K562 (cell line): ENCODE measurements around the gene CDC42SE2. TPM values are rescaled to one million over a fixed set of nuclear protein-coding genes. Genes with fewer than 3 reads are reported as not detected.

Experiments used
- ATAC-seq: fragments of 200-7000 bp; cut with Tn5 transposase; 3 replicates; pipeline ENCODE4 v1.9.1; 2020; ENCODE audit warnings: moderate library complexity
- BruUV-seq: library from RNA; stranded (reverse); fragments of 400-500 nt; replicated peaks from 2 replicates; lab custom pipeline; 2021; lab: Mats Ljungman, UMichigan
- CTCF ChIA-PET: fragments of 300-600 bp; formaldehyde crosslinking; extraction: SDS; loops from one replicate; lab custom pipeline; 2021; ENCODE audit warnings: low intra/inter-chr PET ratio; lab: Yijun Ruan, JAX
- POLR2A ChIA-PET: fragments of 300-600, 350-650 bp; sonication (Branson Sonifier 250); formaldehyde crosslinking; extraction: SDS; loops from one replicate; lab custom pipeline; 2021; ENCODE audit warnings: antibody characterized with exemption, inconsistent platforms; lab: Yijun Ruan, JAX
- DNase-seq, 4 experiments: peaks; one replicate each; pipeline versions ENCODE4 v3.0.0 to v3.0.0-alpha.2; 2011 to 2018; ENCODE audit warnings: low spot score in 3 of 4, mixed read lengths in 3 of 4; ENCODE audit errors: extremely low read depth in 1 of 4
- FAIRE-seq: peaks from 2 replicates; lab custom pipeline; 2011; peaks lifted over from hg19 to GRCh38; lab: Jason Lieb, UNC
- H2AFZ ChIP-seq: 2 replicates; pipeline ENCODE4 v1.6.0; 2011; ENCODE audit warnings: low read depth, low read length, control low read depth, inconsistent platforms
- H3K27ac ChIP-seq: fragments of 200-600 bp; 3 replicates; pipeline ENCODE4 v1.8.0; 2011; ENCODE audit warnings: low read depth, mild to moderate bottlenecking, control low read depth, inconsistent platforms, low read length, moderate library complexity, mixed read lengths; ENCODE audit errors: extremely low read depth
- H3K27me3 ChIP-seq, 2 experiments: fragments of 300-600 bp in 1 of 2; 2 replicates in 1 of 2; 3 replicates in 1 of 2; pipeline versions ENCODE4 v1.6.0 to v1.8.0; 2011; ENCODE audit warnings: inconsistent platforms in 2 of 2, low read length in 2 of 2, mild to moderate bottlenecking in 1 of 2, mixed read lengths in 1 of 2, moderate library complexity in 1 of 2; ENCODE audit not compliant: control insufficient read depth in 2 of 2, insufficient read depth in 2 of 2
- H3K36me3 ChIP-seq: fragments of 300-600 bp; 3 replicates; pipeline ENCODE4 v1.8.0; 2011; ENCODE audit warnings: mild to moderate bottlenecking, low read length, inconsistent platforms; ENCODE audit not compliant: control insufficient read depth, insufficient read depth
- H3K4me1 ChIP-seq, 2 experiments: fragments of 200-600 bp in 1 of 2; replicated peaks in 1 of 2; 2 replicates in 1 of 2; 3 replicates in 1 of 2; pipeline versions ENCODE4 v1.5.1 to v1.8.0; 2011; ENCODE audit warnings: inconsistent platforms in 2 of 2, low read length in 2 of 2, mild to moderate bottlenecking in 1 of 2, mixed read lengths in 1 of 2, moderate library complexity in 1 of 2; ENCODE audit not compliant: control insufficient read depth in 2 of 2, insufficient read depth in 2 of 2
- H3K4me2 ChIP-seq: 2 replicates; pipeline ENCODE4 v1.6.1; 2011; ENCODE audit warnings: low read length, control low read depth, inconsistent platforms, mixed read lengths; ENCODE audit not compliant: insufficient read depth
- H3K4me3 ChIP-seq: fragments of 200-600 bp; sonication (generic), shearing (Covaris generic); 2 replicates; pipeline ENCODE4 v1.5.1; 2016; ENCODE audit warnings: control low read depth, inconsistent platforms
- H3K79me2 ChIP-seq: fragments of 200-600 bp; 3 replicates; pipeline ENCODE4 v1.8.0; 2011; ENCODE audit warnings: low read length, inconsistent platforms; ENCODE audit not compliant: control insufficient read depth, insufficient read depth
- H3K9ac ChIP-seq, 2 experiments: 2 replicates each; pipeline versions ENCODE4 v1.6.0 to v1.6.1; 2011; ENCODE audit warnings: low read depth in 2 of 2, low read length in 2 of 2, control low read depth in 1 of 2, inconsistent platforms in 1 of 2, mild to moderate bottlenecking in 1 of 2, mixed read lengths in 1 of 2; ENCODE audit not compliant: insufficient read depth in 1 of 2
- H3K9me1 ChIP-seq: one replicate; pipeline ENCODE4 v1.6.0; 2011; ENCODE audit warnings: inconsistent platforms, mild to moderate bottlenecking, low read length, moderate library complexity; ENCODE audit not compliant: control insufficient read depth, insufficient read depth
- H3K9me3 ChIP-seq: replicated peaks from 2 replicates; pipeline ENCODE4 v1.5.1; 2011; ENCODE audit warnings: low read depth, low read length, inconsistent platforms; ENCODE audit not compliant: control insufficient read depth, insufficient read depth
- H4K20me1 ChIP-seq: replicated peaks from 2 replicates; pipeline ENCODE4 v1.6.1; 2011; ENCODE audit warnings: low read length, inconsistent platforms, mixed read lengths; ENCODE audit not compliant: control insufficient read depth, insufficient read depth
- CREBBP ChIP-seq: IDR thresholded peaks from one replicate; pipeline ENCODE4 v1.6.1; 2012; ENCODE audit warnings: low read depth, mild to moderate bottlenecking, control low read depth, inconsistent platforms, low read length
- EWSR1 ChIP-seq: fragments of 450-650 bp; IDR thresholded peaks from 2 replicates; pipeline ENCODE4 v1.6.1; 2018; ENCODE audit warnings: borderline replicate concordance, mild to moderate bottlenecking, low read depth, moderate library complexity; ENCODE audit not compliant: partially characterized antibody
- LEF1 ChIP-seq: fragments of 450-650 bp; IDR thresholded peaks from 2 replicates; pipeline ENCODE4 v1.6.1; 2016; ENCODE audit warnings: mild to moderate bottlenecking
- PML ChIP-seq: IDR thresholded peaks from 2 replicates; pipeline ENCODE4 v1.6.1; 2012; ENCODE audit warnings: low read length, inconsistent platforms
- POLR2AphosphoS2 ChIP-seq: IDR thresholded peaks from 2 replicates; pipeline ENCODE4 v1.6.1; 2012; ENCODE audit warnings: low read length, improper control_type of control experiment
- RBM25 ChIP-seq: fragments of 200-400 bp; formaldehyde crosslinking; IDR thresholded peaks from 2 replicates; pipeline ENCODE4 v1.6.1; 2018; ENCODE audit warnings: low read length, low read depth, moderate library complexity; ENCODE audit not compliant: severe bottlenecking
- SIRT6 ChIP-seq: IDR thresholded peaks from one replicate; pipeline ENCODE4 v1.6.1; 2012; ENCODE audit warnings: low read depth, mild to moderate bottlenecking, control low read depth, inconsistent platforms, low read length, moderate library complexity
- SRSF1 ChIP-seq: fragments of 200-400 bp; formaldehyde crosslinking; IDR thresholded peaks from 2 replicates; pipeline ENCODE4 v1.6.1; 2017; ENCODE audit warnings: mild to moderate bottlenecking, low read depth, low read length, moderate library complexity
- TAF7 ChIP-seq: fragments of 450-650 bp; IDR thresholded peaks from 2 replicates; pipeline ENCODE4 v1.6.1; 2016; ENCODE audit warnings: missing genetic modification characterization, missing compliant biosample characterization
- ZBTB7A ChIP-seq: IDR thresholded peaks from 2 replicates; pipeline ENCODE4 v1.6.1; 2011; ENCODE audit warnings: low read depth, mild to moderate bottlenecking, low read length, moderate library complexity, borderline replicate concordance; ENCODE audit not compliant: control insufficient read depth
- ZNF75A ChIP-seq: fragments of 450-650 bp; formaldehyde crosslinking; IDR thresholded peaks from 2 replicates; pipeline ENCODE4 v1.4.0; 2020; ENCODE audit warnings: mild to moderate bottlenecking
- ZNF785 ChIP-seq: fragments of 250-450 bp; sonication (Bioruptor Pico); IDR thresholded peaks from 2 replicates; pipeline ENCODE4 v1.4.0; 2020; ENCODE audit warnings: mild to moderate bottlenecking
- WGBS: fragments of 100-300 bp; shearing (Covaris generic); methylation state at CpG from one replicate; pipeline ENCODE4 v1.1.6; 2016; ENCODE audit warnings: low coverage, mixed read lengths; ENCODE audit not compliant: insufficient coverage; ENCODE audit errors: missing lambda C conversion rate; 5-methylcytosine and 5-hydroxymethylcytosine counted together
- in situ Hi-C: fragments of 300-500 bp; cut with MboI; formaldehyde crosslinking; loops from 4 replicates; pipeline ENCODE4 v1.15.0; 2018; ENCODE audit warnings: inconsistent platforms, mixed read lengths
- intact Hi-C: fragments of 100-400 bp; cut with micrococcal nuclease; formaldehyde crosslinking; loops from 2 replicates; pipeline ENCODE4 v1.14.2; 2022
- polyA plus RNA-seq, 8 experiments: library from polyadenylated mRNA; depleted of rRNA in 4 of 8; stranded (reverse) in 5 of 8; unstranded in 3 of 8; fragments of >200 nt; fragmentation: Nextera tagmentation in 2 of 8; fragmentation: Illumina TruSeq in 1 of 8; extraction: Ambion mirVana in 2 of 8; extraction: Trizol in 1 of 8; gene quantifications; 2 replicates each; pipeline versions ENCODE4 v1.2.1 to v1.2.3, GENCODE V29; 2011 to 2014; ENCODE audit warnings: inconsistent platforms in 1 of 8, missing spikeins in 1 of 8
- total RNA-seq, 7 experiments: library from RNA; depleted of rRNA in 6 of 7; stranded (reverse); fragments of >200 nt in 6 of 7; fragmentation: Illumina TruSeq in 2 of 7; extraction: Trizol in 2 of 7; gene quantifications; 2 replicates each; pipeline versions ENCODE4 v1.2.1 to v1.2.3, GENCODE V29; 2011 to 2021; ENCODE audit warnings: low replicate concordance in 1 of 7
- TF ChIP-seq, protein P1 (sequence below): sonication (generic); formaldehyde crosslinking; IDR thresholded peaks from 2 replicates; pipeline ENCODE4 v1.8.1; 2023; ENCODE audit warnings: mild to moderate bottlenecking, missing genetic modification reagents, moderate library complexity
- TF ChIP-seq, protein P2 (sequence below): IDR thresholded peaks from 2 replicates; pipeline ENCODE4 v1.6.1; 2016; ENCODE audit warnings: missing genetic modification characterization, missing compliant biosample characterization
- TF ChIP-seq, protein P3 (sequence below), 2 experiments: fragments of 250-450 bp in 1 of 2; fragments of 450-650 bp in 1 of 2; sonication (Bioruptor Pico) in 1 of 2; IDR thresholded peaks; 2 replicates each; pipeline versions ENCODE4 v1.6.1 to v1.8.0; 2016 to 2021; ENCODE audit warnings: mild to moderate bottlenecking in 2 of 2, moderate library complexity in 2 of 2, missing compliant biosample characterization in 1 of 2, missing genetic modification characterization in 1 of 2
- TF ChIP-seq, protein P4 (sequence below): fragments of 450-650 bp; IDR thresholded peaks from one replicate; pipeline ENCODE4 v1.6.1; 2018; ENCODE audit warnings: mild to moderate bottlenecking, moderate library complexity; ENCODE audit not compliant: partially characterized antibody
- TF ChIP-seq, protein P5 (sequence below): fragments of 250-450 bp; sonication (Bioruptor Pico); IDR thresholded peaks from 2 replicates; pipeline ENCODE4 v1.5.1; 2021; ENCODE audit warnings: mild to moderate bottlenecking

CDC42SE2 gene
- total and polyA plus RNA-seq, 9 of the 15 experiments (the other 6 are each of a cell fraction or from before 2014, with no cell fraction given) = 24.8 to 44.3 (median 32.7) TPM

DNA sequence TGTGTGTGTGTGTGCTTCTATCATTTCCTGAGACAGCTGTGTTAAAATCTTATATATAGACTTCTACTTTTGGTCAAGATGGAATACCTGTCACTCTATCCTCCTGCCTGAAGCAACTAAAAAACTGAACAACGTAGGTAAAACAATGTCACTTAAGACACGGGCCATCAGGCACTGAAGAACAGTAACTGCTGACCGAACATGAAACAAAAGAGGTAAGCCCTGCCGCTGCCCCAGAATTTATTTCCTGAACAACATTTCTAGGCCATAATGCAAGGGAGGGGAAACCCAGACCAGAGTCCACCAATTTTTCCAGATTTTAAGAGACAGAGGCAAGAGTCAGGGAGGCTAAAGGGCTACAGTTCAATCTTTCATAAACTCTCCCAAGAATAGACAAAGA is 156.0 kb downstream of the CDC42SE2 start:
- in situ Hi-C loops = no loop called here
- H3K27ac ChIP-seq = no peak overlapping the region
- BruUV-seq = no TSS peak
- H3K79me2 ChIP-seq = no peaks in the 10 kb centered on the region
- no peaks in the 10 kb centered on the region for H3K9me1 ChIP-seq
- peaks cover 22% of the 10 kb centered on the region for H3K36me3 ChIP-seq
- intact Hi-C loops = loop anchor here (5.0 to 10.0 kb wide), 6 partner anchors 308 to 1645 kb away; no protein-coding TSS in a partner anchor
- ChIA-PET POLR2A (interaction anchor here (1.3 kb wide), 1 partner anchor 14 kb away, joined by 4 read pairs; no protein-coding TSS in a partner anchor), CTCF (interaction anchor here (0.7 kb wide), 1 partner anchor 1159 kb away, joined by 3 read pairs; no protein-coding TSS in a partner anchor)
- FAIRE-seq (no peak), DNase-seq (no peak), ATAC-seq (no peak)
- no peak overlapping the region for H2AFZ ChIP-seq
- no peaks in the 10 kb centered on the region for H3K27me3 ChIP-seq
- H3K9ac ChIP-seq = no peak overlapping the region
- 87% methylated on average over 4 of the region's 4 CpGs for WGBS
- H4K20me1 ChIP-seq = no peaks in the 10 kb centered on the region
- no peak overlapping the region for H3K4me2 ChIP-seq
- no peaks in the 10 kb centered on the region for H3K4me1 ChIP-seq
- no peaks in the 10 kb centered on the region for H3K9me3 ChIP-seq
- no peak overlapping the region for H3K4me3 ChIP-seq
- TF ChIP-seq, protein P1, sequence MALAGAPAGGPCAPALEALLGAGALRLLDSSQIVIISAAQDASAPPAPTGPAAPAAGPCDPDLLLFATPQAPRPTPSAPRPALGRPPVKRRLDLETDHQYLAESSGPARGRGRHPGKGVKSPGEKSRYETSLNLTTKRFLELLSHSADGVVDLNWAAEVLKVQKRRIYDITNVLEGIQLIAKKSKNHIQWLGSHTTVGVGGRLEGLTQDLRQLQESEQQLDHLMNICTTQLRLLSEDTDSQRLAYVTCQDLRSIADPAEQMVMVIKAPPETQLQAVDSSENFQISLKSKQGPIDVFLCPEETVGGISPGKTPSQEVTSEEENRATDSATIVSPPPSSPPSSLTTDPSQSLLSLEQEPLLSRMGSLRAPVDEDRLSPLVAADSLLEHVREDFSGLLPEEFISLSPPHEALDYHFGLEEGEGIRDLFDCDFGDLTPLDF = no peak
- TF ChIP-seq RBM25 (no peak), ZBTB7A (no peak), POLR2AphosphoS2 (no peak), CREBBP (no peak), PML (no peak), LEF1 (no peak), TAF7 (tag) (no peak), ZNF75A (no peak), EWSR1 (no peak), SRSF1 (no peak), SIRT6 (no peak), ZNF785 (CRISPR knock-in tag) (no peak)
- TF ChIP-seq, protein P2, sequence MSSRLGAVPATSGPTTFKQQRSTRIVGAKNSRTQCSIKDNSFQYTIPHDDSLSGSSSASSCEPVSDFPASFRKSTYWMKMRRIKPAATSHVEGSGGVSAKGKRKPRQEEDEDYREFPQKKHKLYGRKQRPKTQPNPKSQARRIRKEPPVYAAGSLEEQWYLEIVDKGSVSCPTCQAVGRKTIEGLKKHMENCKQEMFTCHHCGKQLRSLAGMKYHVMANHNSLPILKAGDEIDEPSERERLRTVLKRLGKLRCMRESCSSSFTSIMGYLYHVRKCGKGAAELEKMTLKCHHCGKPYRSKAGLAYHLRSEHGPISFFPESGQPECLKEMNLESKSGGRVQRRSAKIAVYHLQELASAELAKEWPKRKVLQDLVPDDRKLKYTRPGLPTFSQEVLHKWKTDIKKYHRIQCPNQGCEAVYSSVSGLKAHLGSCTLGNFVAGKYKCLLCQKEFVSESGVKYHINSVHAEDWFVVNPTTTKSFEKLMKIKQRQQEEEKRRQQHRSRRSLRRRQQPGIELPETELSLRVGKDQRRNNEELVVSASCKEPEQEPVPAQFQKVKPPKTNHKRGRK = no peak
- TF ChIP-seq, protein P3, sequence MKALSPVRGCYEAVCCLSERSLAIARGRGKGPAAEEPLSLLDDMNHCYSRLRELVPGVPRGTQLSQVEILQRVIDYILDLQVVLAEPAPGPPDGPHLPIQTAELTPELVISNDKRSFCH (CRISPR knock-in tag; IDR thresholded peaks at IDR 0.05) = no peak
- TF ChIP-seq, protein P3 (tag; IDR thresholded peaks at IDR 0.05) = no peak
- TF ChIP-seq, protein P4, sequence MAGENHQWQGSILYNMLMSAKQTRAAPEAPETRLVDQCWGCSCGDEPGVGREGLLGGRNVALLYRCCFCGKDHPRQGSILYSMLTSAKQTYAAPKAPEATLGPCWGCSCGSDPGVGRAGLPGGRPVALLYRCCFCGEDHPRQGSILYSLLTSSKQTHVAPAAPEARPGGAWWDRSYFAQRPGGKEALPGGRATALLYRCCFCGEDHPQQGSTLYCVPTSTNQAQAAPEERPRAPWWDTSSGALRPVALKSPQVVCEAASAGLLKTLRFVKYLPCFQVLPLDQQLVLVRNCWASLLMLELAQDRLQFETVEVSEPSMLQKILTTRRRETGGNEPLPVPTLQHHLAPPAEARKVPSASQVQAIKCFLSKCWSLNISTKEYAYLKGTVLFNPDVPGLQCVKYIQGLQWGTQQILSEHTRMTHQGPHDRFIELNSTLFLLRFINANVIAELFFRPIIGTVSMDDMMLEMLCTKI = no peak
- TF ChIP-seq, protein P5, sequence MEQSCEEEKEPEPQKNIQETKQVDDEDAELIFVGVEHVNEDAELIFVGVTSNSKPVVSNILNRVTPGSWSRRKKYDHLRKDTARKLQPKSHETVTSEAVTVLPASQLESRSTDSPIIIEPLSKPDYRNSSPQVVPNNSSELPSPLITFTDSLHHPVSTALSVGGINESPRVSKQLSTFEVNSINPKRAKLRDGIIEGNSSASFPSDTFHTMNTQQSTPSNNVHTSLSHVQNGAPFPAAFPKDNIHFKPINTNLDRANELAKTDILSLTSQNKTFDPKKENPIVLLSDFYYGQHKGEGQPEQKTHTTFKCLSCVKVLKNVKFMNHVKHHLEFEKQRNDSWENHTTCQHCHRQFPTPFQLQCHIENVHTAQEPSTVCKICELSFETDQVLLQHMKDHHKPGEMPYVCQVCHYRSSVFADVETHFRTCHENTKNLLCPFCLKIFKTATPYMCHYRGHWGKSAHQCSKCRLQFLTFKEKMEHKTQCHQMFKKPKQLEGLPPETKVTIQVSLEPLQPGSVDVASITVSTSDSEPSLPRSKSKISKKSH = no peak
